GM23248 (cell line): ENCODE data around the gene LARP4B. TPM values are rescaled to one million over a fixed set of nuclear protein-coding genes. Genes with fewer than 3 reads are reported as not detected.

ENCODE experiments used
- DNase-seq: peaks from one replicate; pipeline ENCODE4 v3.0.0-alpha.2; 2015
- H2AFZ ChIP-seq: fragments of 200-600 bp; sonication (generic); 2 replicates; pipeline ENCODE4 v1.6.1; 2016; ENCODE audit warnings: antibody characterized with exemption
- H3F3A ChIP-seq: fragments of 200-600 bp; sonication (generic); 2 replicates; pipeline ENCODE4 v1.6.1; 2016; ENCODE audit warnings: mild to moderate bottlenecking, antibody characterized with exemption, mixed run types; ENCODE audit not compliant: insufficient read depth
- H3K27ac ChIP-seq: fragments of 200-600 bp; sonication (generic); 2 replicates; pipeline ENCODE4 v1.5.1; 2016; ENCODE audit warnings: mild to moderate bottlenecking
- H3K27me3 ChIP-seq: fragments of 200-600 bp; sonication (generic); replicated peaks from 2 replicates; pipeline ENCODE4 v1.6.1; 2016; ENCODE audit warnings: mild to moderate bottlenecking; ENCODE audit not compliant: insufficient read depth
- H3K36me3 ChIP-seq: fragments of 200-600 bp; sonication (generic); 2 replicates; pipeline ENCODE4 v1.6.1; 2016; ENCODE audit warnings: low read depth, mild to moderate bottlenecking
- H3K4me1 ChIP-seq: fragments of 200-600 bp; sonication (generic); 2 replicates; pipeline ENCODE4 v1.6.1; 2016; ENCODE audit warnings: mild to moderate bottlenecking; ENCODE audit not compliant: insufficient read depth
- H3K4me2 ChIP-seq: fragments of 200-600 bp; sonication (generic); one replicate; pipeline ENCODE4 v1.6.1; 2016; ENCODE audit warnings: mild to moderate bottlenecking; ENCODE audit not compliant: unreplicated experiment
- H3K4me3 ChIP-seq: fragments of 200-600 bp; sonication (generic); 2 replicates; pipeline ENCODE4 v1.5.1; 2016; ENCODE audit warnings: mild to moderate bottlenecking
- H3K79me2 ChIP-seq: fragments of 200-600 bp; sonication (generic); 2 replicates; pipeline ENCODE4 v1.6.1; 2016; ENCODE audit warnings: mild to moderate bottlenecking; ENCODE audit not compliant: insufficient read depth
- H3K9ac ChIP-seq: fragments of 200-600 bp; sonication (generic); 2 replicates; pipeline ENCODE4 v1.6.1; 2016; ENCODE audit warnings: mild to moderate bottlenecking
- H3K9me2 ChIP-seq: fragments of 200-600 bp; sonication (generic); 2 replicates; pipeline ENCODE4 v1.6.1; 2016; ENCODE audit warnings: mixed run types, mild to moderate bottlenecking, moderate library complexity; ENCODE audit not compliant: insufficient read depth
- H3K9me3 ChIP-seq: fragments of 200-600 bp; sonication (generic); one replicate; pipeline ENCODE4 v1.6.1; 2017; ENCODE audit warnings: low read depth
- H4K20me1 ChIP-seq: fragments of 200-600 bp; sonication (generic); 2 replicates; pipeline ENCODE4 v1.6.0; 2016; ENCODE audit not compliant: insufficient read depth
- EZH2 ChIP-seq: fragments of 200-600 bp; sonication (generic); IDR thresholded peaks from 2 replicates; pipeline ENCODE4 v1.6.1; 2018; ENCODE audit warnings: antibody characterized with exemption, mild to moderate bottlenecking; ENCODE audit not compliant: insufficient read depth, poor library complexity, severe bottlenecking
- EZH2phosphoT487 ChIP-seq: fragments of 200-600 bp; sonication (generic); IDR thresholded peaks from 2 replicates; pipeline ENCODE4 v1.6.1; 2018; ENCODE audit warnings: antibody characterized with exemption, moderate library complexity, mild to moderate bottlenecking, low read depth; ENCODE audit not compliant: insufficient read depth
- WGBS, 2 experiments: methylation state at CpG; one replicate each; pipeline ENCODE4 v1.1.6; 2015 to 2017; ENCODE audit warnings: low lambda C conversion rate in 2 of 2, low coverage in 1 of 2; ENCODE audit errors: missing lambda C conversion rate in 2 of 2; 5-methylcytosine and 5-hydroxymethylcytosine counted together
- in situ Hi-C: fragments of 300-500 bp; cut with MboI; formaldehyde crosslinking; loops from 2 replicates; pipeline ENCODE4 v1.15.0; 2020
- polyA plus RNA-seq: library from polyadenylated mRNA; unstranded; fragments of >200 nt; fragmentation: Nextera tagmentation; extraction: Ambion mirVana; gene quantifications from 2 replicates; pipeline ENCODE4 v1.2.1, GENCODE V29; 2016
- total RNA-seq: library from RNA; depleted of rRNA; stranded (reverse); fragments of >200 nt; shearing (Covaris generic); gene quantifications from 2 replicates; pipeline ENCODE4 v1.2.3, GENCODE V29; 2014

The LARP4B gene
- total and polyA plus RNA-seq, 2 experiments from 2014 or later, result 20.7 to 30.8 TPM

DNA sequence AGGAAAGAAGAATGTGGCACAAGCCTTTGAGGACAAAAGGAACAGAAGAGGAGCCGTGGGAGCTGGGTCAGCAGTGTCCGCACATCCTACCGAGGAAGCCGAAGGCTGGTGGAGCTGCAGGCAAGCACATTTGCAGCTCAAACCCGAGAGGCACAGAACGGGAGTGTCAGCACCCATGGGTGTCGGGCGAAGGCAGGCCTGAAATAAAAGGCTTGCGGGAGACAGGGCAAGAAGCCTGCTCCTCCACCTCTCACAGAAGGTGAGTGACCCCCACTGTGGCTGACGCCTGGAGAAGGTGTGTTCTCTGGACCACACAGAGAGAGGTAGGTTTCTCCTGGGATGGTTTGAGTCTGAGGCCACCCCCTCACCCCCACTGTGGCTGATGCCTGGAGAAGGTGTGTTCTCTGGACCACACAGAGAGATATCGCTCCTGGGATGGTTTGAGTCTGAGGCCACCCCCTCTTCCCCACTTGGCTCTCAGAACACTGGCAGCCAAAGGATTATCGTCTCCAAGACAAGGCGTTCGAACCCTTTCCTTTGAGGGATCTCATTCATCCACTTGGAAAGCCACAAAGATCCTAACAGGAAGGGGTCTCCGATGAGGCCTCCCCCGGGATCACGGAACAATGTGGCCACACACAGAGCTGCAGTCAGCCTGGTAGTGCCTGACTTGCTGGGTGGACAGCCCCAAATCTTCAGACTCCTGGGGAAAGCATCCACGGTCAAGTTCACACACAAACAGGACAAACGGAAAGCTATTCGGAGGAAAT, 35.1 kb upstream of the LARP4B start:
- 79% methylated on average over 20 of the region's 20 CpGs for WGBS, 2 experiments
- H3K4me3 ChIP-seq, result no peak overlapping the region
- H3K9ac ChIP-seq, result no peak overlapping the region
- H3K27ac ChIP-seq, result no peak overlapping the region
- no peaks in the 10 kb centered on the region for H4K20me1 ChIP-seq
- H3K9me3 ChIP-seq, result no peaks in the 10 kb centered on the region
- H3K79me2 ChIP-seq, result no peaks in the 10 kb centered on the region
- no peaks in the 10 kb centered on the region for H3K9me2 ChIP-seq
- in situ Hi-C loops, result no loop called here
- no peaks in the 10 kb centered on the region for H3K36me3 ChIP-seq
- H2AFZ ChIP-seq, result no peak overlapping the region
- no peaks in the 10 kb centered on the region for H3F3A ChIP-seq
- peaks cover 15% of the 10 kb centered on the region; the same call in 1 of the 2 replicates for H3K4me1 ChIP-seq
- no peaks in the 10 kb centered on the region for H3K27me3 ChIP-seq
- TF ChIP-seq EZH2phosphoT487, result no peak
- no peak for TF ChIP-seq EZH2
- no peak overlapping the region for H3K4me2 ChIP-seq
- no peak for DNase-seq

DNA sequence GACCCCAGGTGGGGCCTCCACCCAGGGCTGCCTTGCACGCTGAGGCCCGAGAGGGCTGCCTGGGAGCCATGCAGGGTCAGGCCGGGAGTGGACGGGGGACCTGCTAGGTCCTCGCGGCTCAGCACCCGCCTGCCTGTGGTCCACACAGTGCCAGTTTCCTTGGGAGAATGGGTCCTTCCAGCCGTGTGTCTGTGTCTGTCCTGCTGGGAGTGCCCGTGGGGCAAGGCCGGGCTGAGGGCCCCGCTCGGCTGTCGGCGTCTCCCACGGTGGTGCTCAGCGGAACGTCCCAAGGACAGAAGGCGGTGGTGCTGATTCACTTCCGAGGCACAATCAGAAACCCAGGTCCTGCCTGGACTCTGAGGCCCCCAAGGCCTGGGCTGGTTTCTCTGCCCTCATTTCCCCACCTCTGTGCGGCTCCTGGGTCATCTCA, 33.5 kb upstream of the LARP4B start:
- TF ChIP-seq EZH2phosphoT487 (no peak), EZH2 (no peak)
- Histone ChIP-seq H3K9ac (no peak overlapping the region), H3K4me3 (no peak overlapping the region), H3K9me2 (no peaks in the 10 kb centered on the region), H3K4me1 (no peaks in the 10 kb centered on the region), H3K4me2 (no peak overlapping the region), H4K20me1 (no peaks in the 10 kb centered on the region), H3K79me2 (no peaks in the 10 kb centered on the region), H2AFZ (no peak overlapping the region), H3F3A (no peaks in the 10 kb centered on the region), H3K27me3 (no peaks in the 10 kb centered on the region), H3K9me3 (no peaks in the 10 kb centered on the region), H3K36me3 (no peaks in the 10 kb centered on the region), H3K27ac (no peak overlapping the region)
- 86 to 96% methylated on average over 13 to 20 of the region's 20 CpGs for WGBS, 2 experiments
- in situ Hi-C loops, result no loop called here
- no peak for DNase-seq

DNA sequence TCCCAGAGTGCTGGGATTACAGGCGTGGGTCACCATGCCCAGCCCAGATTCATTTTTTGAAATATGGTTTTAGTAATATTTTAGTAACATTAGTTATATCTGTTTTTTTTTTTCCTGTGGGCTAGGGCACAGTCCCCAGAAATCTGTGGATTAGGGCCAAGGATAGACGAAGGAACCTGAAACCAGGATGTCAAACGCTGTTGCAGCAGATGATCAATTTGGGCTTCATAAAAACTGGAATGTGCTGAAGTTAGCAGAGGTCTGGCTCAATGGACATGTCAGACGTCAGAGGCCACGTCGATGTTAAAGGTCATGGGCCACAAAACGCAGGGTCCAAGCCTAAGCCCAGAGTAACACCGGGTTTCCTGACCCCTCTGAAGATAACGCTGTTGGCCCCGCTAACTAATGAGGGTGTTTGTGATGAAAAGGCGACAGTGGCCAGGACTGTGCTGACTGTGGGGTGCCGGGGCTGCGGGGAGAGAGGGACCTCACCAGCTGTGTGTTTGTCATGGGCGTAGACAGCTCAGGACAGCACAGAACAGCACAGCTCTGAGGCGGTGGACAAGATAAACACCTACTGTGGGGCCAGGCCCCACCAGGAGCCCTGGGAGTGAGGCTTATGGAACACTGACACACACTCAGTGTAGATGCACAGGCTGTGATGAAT, 32.9 kb upstream of the LARP4B start:
- DNase-seq, result no peak
- H3K4me3 ChIP-seq, result no peak overlapping the region
- no peaks in the 10 kb centered on the region for H4K20me1 ChIP-seq
- H3F3A ChIP-seq, result no peaks in the 10 kb centered on the region
- TF ChIP-seq EZH2 (no peak), EZH2phosphoT487 (no peak)
- no peak overlapping the region for H3K4me2 ChIP-seq
- no peak overlapping the region for H3K27ac ChIP-seq
- no peaks in the 10 kb centered on the region for H3K9me3 ChIP-seq
- H3K9ac ChIP-seq, result no peak overlapping the region
- no peaks in the 10 kb centered on the region for H3K4me1 ChIP-seq
- in situ Hi-C loops, result no loop called here
- no peaks in the 10 kb centered on the region for H3K79me2 ChIP-seq
- no peak overlapping the region for H2AFZ ChIP-seq
- WGBS, 2 experiments, result 43 to 46% methylated on average over 15 of the region's 15 CpGs
- H3K36me3 ChIP-seq, result no peaks in the 10 kb centered on the region
- no peaks in the 10 kb centered on the region for H3K9me2 ChIP-seq
- no peaks in the 10 kb centered on the region for H3K27me3 ChIP-seq

DNA sequence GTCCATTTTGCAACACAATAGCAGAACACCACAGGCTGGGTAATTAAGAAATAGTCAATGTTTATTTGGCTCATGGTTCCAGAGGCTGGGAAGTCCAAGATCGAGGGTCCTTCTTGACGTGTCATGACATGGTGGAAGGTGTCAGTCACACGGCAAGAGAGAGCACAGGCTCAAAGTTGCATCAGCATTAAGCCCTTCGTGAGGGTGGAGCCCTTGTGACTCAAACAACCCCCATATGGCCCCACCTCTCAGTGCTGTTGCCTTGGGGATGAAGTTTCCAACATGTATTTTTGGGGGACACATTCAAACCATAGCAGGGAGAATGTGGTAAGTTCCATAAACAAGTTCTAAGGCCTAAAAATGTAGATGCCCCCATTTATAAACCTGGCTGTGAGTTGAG, 32.1 kb upstream of the LARP4B start:
- Histone ChIP-seq H4K20me1 (no peaks in the 10 kb centered on the region), H3F3A (no peaks in the 10 kb centered on the region), H3K9me2 (no peaks in the 10 kb centered on the region), H3K9me3 (no peaks in the 10 kb centered on the region), H2AFZ (no peak overlapping the region), H3K36me3 (no peaks in the 10 kb centered on the region), H3K27ac (no peak overlapping the region), H3K9ac (no peak overlapping the region), H3K4me1 (no peaks in the 10 kb centered on the region), H3K79me2 (no peaks in the 10 kb centered on the region), H3K4me2 (no peak overlapping the region), H3K27me3 (peaks cover 4% of the 10 kb centered on the region; the same call in 1 of the 2 replicates), H3K4me3 (no peak overlapping the region)
- peak; percentile 14 for DNase-seq
- in situ Hi-C loops, result no loop called here
- 58 to 66% methylated on average over 4 of the region's 4 CpGs for WGBS, 2 experiments
- no peak for TF ChIP-seq EZH2phosphoT487
- TF ChIP-seq EZH2, result no peak
